Subcutaneous abdominal adipose tissue (tissue), 5 donors: ENCODE measurements around the gene ZNF689.

Experiments used
- H3K27ac ChIP-seq: one replicate; pipeline ENCODE4 v1.7.0; 2013; ENCODE audit warnings: low read depth, mild to moderate bottlenecking, inconsistent platforms, low read length, moderate library complexity
- H3K27me3 ChIP-seq, 5 donors: one replicate each; pipeline ENCODE4 v1.7.0; 2013; ENCODE audit warnings: low read length in 5 of 5, inconsistent platforms in 1 of 5; ENCODE audit not compliant: control insufficient read depth in 5 of 5, insufficient read depth in 4 of 5
- H3K36me3 ChIP-seq, 5 donors: one replicate each; pipeline ENCODE4 v1.7.0; 2013; ENCODE audit warnings: low read length in 5 of 5; ENCODE audit not compliant: control insufficient read depth in 5 of 5, insufficient read depth in 5 of 5
- H3K4me1 ChIP-seq, 5 donors: one replicate each; pipeline ENCODE4 v1.7.0; 2013; ENCODE audit warnings: low read length in 5 of 5, mild to moderate bottlenecking in 3 of 5, moderate library complexity in 1 of 5; ENCODE audit not compliant: control insufficient read depth in 5 of 5, insufficient read depth in 5 of 5
- H3K4me3 ChIP-seq, 5 donors: one replicate each; pipeline ENCODE4 v1.7.0; 2013; ENCODE audit warnings: low read length in 5 of 5, low read depth in 1 of 5
- H3K9ac ChIP-seq, 5 donors: one replicate each; pipeline ENCODE4 v1.7.0; 2013; ENCODE audit warnings: low read length in 5 of 5, mild to moderate bottlenecking in 4 of 5, moderate library complexity in 3 of 5
- H3K9me3 ChIP-seq, 5 donors: one replicate each; pipeline ENCODE4 v1.7.0; 2013; ENCODE audit warnings: low read length in 5 of 5; ENCODE audit not compliant: control insufficient read depth in 5 of 5
- donor health status: healthy.
- donor health status: healthy.
- donor health status: healthy.
- donor health status: healthy.
- donor health status: healthy.

Gene ZNF689

DNA sequence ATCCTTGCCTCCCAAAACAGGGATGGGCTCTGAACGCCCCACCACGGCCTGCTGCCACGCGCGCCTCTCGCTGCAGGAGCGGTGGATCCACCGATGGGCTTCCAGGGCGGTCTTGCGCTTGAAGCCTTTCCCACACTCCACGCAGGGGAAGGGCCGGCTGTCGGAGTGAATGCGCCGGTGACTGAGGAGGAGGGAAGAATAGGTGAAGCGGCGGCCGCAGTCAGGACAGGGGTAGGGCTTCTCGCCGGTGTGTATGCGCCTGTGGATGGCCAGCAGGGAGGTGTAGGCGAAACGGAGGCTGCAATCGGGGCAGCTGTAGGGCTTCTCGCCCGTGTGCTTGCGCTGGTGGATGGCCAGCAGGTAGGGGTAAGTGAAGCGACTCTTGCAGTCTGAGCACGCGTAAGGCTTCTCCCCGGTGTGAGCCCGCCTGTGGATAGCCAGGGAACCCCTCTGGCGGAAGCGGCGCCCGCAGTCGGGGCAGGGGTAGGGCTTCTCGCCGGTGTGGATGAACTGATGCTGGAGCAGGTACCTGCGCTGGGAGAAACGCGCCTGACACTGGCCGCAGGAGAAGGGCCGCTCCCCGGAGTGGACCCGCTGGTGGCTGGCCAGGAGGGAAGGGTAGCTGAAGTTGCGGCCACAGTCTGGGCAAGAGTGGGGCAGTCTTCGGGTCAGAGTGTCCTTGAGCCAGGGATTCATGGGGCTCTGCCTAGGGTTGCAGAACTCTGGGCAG is 27.4 kb downstream of the ZNF689 start:
- Histone ChIP-seq H3K27me3 (no peaks in the 10 kb centered on the region), H3K36me3 (peaks cover 0 to 28% (median 24%) of the 10 kb centered on the region in 5 donors), H3K9ac (no peak overlapping the region), H3K9me3 (no peaks in the 10 kb centered on the region), H3K4me1 (peaks cover 3 to 20% (median 16%) of the 10 kb centered on the region in 5 donors), H3K27ac (no peak overlapping the region), H3K4me3 (no peak overlapping the region)

DNA sequence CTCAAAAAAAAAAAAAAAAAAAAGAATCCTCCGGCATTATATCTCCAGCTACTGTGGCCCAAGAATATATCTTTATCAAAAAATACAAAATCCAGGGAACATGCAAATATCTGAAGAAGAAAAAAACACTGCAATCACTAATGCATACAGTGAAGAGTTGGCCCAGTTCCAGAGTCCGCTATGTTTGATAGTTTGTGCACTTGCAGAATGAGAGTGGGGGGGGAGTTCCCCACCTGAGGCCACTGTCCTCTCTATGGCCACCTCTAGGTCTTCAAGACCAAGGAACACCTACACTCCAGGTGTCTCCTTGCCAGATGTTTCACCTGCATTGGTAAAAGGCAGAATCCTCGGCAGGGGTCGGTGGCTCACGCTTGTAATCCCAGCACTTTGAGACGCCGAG is 28.7 kb downstream of the ZNF689 start:
- no peaks in the 10 kb centered on the region for H3K27me3 ChIP-seq
- peaks cover 3 to 20% (median 16%) of the 10 kb centered on the region in 5 donors for H3K4me1 ChIP-seq
- no peak overlapping the region for H3K9ac ChIP-seq
- H3K27ac ChIP-seq, result no peak overlapping the region
- H3K36me3 ChIP-seq, result peaks cover 0 to 34% (median 24%) of the 10 kb centered on the region in 5 donors
- no peaks in the 10 kb centered on the region for H3K9me3 ChIP-seq
- no peak overlapping the region for H3K4me3 ChIP-seq

DNA sequence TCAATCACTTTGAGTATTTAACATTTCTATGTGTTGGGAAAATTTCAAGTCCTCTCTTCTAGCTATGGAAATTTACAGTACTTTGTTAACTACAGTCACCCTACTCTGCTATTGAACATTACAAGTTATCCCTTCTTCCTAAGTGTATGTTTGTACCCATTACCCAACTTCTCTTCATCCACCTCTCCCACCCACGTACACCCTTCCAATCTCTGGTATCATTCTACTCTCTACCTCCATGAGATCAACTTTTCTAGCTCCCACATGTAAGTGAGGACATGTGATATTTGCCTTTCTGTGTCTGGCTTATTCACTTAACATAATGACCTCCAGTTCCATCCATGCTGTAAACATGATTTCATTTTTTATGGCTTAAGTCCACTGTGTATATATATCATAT is 35.5 kb downstream of the ZNF689 start:
- Histone ChIP-seq H3K9ac (no peak overlapping the region), H3K27ac (no peak overlapping the region), H3K4me1 (peaks cover 10 to 22% (median 21%) of the 10 kb centered on the region in 5 donors), H3K9me3 (no peaks in the 10 kb centered on the region), H3K36me3 (peaks cover 0 to 11% (median 3%) of the 10 kb centered on the region in 5 donors), H3K4me3 (no peak overlapping the region), H3K27me3 (no peaks in the 10 kb centered on the region)

DNA sequence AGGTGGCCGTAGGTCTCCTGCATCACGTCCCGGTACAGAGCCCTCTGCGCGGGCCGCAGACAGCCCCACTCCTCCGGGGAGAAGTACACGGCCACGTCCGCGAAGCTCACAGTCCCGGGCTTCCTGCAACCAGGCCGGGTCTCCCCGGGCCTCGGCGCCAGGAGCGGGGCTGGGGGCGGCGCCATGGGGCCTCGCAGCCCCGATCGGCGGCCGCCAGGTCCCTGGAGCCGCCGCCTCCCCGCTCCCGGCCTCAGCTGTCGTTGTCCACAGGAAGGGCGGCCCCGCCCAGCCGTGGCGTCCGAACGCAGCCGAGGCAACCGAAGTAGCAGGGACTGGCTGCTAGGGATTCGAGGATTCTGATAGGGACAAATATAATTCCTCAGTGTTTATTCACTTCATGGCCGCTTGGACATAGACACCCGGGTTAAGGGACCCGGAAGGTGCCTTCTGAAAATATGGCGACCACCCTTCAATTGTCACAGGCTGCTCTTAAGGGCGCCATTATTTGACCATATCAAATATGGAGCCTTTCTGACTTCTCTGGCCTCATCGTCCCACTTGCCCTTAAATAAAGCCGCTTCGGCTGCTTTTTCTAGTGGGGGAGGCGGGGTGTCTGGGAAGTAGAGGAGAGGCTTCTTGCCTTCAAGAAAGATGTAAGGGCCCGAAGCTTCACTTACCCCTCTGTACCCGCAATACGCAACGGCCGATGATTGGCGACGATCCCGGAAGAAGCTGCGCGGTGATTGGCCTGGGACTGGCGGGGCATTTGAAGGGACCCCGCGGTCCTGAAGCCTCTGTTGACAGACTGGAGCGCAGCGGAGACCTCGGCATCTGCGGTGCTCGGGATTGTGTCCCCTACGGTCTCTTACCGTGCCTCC is 38.5 kb downstream of the ZNF689 start, which contains the start of gene ZNF688:
TSS of gene ZNF688 (minus strand) at position 270 of the 878 bp plus-strand sequence. CDS start at position 185, 85 bp downstream.
- H3K4me3 ChIP-seq, result peak within 1 kb of the TSS; percentile 80 to 88 (median 87)
- H3K9ac ChIP-seq, result peak within 1 kb of the TSS; percentile 48 to 96 (median 92)
- H3K36me3 ChIP-seq, result peaks cover 0 to 1% (median 0%) of the 10 kb centered on the region in 5 donors
- peak within 1 kb of the TSS; percentile 89 for H3K27ac ChIP-seq
- peaks cover 10 to 27% (median 23%) of the 10 kb centered on the region in 5 donors for H3K4me1 ChIP-seq
- H3K9me3 ChIP-seq, result no peaks in the 10 kb centered on the region
- H3K27me3 ChIP-seq, result no peaks in the 10 kb centered on the region

DNA sequence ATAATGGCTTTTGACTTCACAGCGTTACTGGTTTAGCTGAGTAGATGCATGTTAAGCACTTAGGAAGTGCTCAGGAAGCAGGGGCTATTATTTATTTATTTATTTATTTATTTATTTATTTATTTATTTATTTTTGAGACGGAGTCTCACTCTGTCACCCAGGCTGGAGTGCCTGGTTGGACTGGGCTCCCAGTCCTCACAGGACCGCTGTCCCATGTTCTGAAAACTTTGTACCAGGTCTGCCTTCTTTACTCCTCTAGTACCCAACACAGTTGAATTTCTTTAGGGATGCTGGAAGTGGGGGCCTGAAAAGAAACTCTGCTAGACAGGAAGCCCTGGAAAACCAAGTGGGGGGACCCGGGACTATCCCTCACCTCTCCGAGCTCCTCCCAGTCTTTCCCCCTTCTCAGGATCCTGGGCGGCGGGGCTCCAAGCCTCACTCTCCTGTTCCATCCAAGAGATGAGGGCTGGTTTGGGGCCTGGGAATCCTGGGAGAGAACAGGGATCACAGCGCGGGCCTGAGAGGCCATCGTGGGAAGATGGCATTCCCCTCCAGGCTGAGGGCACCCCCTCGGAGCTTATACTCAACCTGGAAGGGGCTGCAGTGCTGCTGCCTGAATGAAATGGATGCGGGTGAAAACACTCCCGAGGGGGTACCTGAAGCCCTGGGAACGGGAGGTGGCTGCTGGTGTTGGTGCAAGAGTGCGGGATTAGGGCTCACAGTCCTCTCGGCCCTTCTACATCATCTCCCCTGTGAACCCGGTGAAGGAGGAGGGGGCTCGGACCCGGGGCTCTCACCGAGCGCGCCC is 39.3 kb downstream of the ZNF689 start:
- H3K36me3 ChIP-seq, result no peaks in the 10 kb centered on the region
- H3K4me3 ChIP-seq, result peak overlapping the region; percentile 80 to 88 (median 87)
- H3K4me1 ChIP-seq, result peaks cover 10 to 27% (median 23%) of the 10 kb centered on the region in 5 donors
- no peaks in the 10 kb centered on the region for H3K9me3 ChIP-seq
- H3K27ac ChIP-seq, result peak overlapping the region; percentile 89
- peak overlapping the region; percentile 48 to 96 (median 92) for H3K9ac ChIP-seq
- H3K27me3 ChIP-seq, result no peaks in the 10 kb centered on the region

DNA sequence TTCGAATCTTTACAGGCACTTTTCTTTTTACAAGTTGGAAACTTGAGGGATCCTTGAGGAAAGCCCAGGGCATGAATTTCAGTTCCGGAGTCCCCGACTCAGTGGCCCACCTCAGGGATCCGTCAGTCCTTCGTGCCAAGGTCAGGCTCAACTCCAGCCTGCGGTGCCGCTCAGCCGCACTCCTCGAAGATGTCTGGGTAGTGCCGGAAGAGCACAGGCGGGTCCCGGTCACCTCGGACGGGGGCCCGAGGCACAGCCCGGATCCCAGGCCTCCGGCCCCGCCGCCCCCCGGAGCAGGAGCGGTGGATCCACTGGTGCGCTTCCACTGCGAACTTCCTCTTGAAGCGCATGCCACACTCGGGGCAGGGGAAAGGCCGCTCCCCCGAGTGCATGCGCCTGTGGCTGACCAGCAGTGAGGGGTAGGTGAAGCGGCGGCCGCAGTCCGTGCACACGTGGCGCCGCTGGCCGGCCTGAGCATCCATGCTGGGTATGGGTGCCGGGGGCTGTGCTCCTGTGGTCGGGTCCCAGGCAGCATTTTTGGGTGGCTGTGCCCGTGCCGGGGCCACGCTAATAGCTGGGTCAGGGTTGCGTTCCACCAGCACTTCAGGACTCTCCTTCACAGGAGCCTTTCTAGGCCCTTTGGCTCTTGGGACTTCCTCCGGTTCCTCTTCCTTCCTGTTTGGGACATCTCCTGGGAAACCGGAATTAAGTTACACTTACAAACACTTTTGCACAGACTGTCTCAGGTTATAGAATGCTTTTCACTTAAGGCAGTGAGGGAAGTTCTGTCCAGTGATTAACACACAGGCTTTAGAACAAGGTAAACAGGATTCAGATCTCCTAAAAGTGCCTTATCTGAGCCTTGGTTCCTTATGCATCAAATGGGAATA is 40.2 kb downstream of the ZNF689 start:
- Histone ChIP-seq H3K4me3 (peak overlapping the region in 3 of 5 donors; percentile 0 to 24 (median 18)), H3K4me1 (peaks cover 10 to 27% (median 23%) of the 10 kb centered on the region in 5 donors), H3K9ac (peak overlapping the region in 1 of 5 donors; percentile 35), H3K36me3 (no peaks in the 10 kb centered on the region), H3K9me3 (no peaks in the 10 kb centered on the region), H3K27ac (no peak overlapping the region), H3K27me3 (no peaks in the 10 kb centered on the region)

DNA sequence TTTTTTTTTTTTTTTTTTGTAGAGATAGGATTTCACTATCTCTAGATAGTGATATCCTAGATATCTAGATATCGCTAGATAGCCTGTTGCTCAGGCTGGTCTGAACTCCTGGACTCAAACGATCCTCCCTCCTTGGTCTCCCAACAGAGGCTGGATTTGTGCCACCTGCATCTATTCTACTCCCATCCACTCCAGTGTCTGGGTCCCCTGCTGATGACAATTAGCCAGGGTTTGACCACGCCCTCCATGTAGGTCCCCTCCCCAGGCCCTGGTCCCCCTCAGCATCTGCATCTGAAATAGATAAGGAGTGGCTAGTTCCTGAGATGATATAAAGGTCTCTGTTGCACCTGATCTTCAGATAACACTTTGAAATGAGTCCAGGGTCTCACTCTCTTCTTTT is 40.9 kb downstream of the ZNF689 start:
- H3K4me3 ChIP-seq, result no peak overlapping the region
- H3K27ac ChIP-seq, result no peak overlapping the region
- no peaks in the 10 kb centered on the region for H3K36me3 ChIP-seq
- H3K4me1 ChIP-seq, result peaks cover 10 to 27% (median 23%) of the 10 kb centered on the region in 5 donors
- H3K9me3 ChIP-seq, result no peaks in the 10 kb centered on the region
- H3K27me3 ChIP-seq, result no peaks in the 10 kb centered on the region
- H3K9ac ChIP-seq, result no peak overlapping the region

DNA sequence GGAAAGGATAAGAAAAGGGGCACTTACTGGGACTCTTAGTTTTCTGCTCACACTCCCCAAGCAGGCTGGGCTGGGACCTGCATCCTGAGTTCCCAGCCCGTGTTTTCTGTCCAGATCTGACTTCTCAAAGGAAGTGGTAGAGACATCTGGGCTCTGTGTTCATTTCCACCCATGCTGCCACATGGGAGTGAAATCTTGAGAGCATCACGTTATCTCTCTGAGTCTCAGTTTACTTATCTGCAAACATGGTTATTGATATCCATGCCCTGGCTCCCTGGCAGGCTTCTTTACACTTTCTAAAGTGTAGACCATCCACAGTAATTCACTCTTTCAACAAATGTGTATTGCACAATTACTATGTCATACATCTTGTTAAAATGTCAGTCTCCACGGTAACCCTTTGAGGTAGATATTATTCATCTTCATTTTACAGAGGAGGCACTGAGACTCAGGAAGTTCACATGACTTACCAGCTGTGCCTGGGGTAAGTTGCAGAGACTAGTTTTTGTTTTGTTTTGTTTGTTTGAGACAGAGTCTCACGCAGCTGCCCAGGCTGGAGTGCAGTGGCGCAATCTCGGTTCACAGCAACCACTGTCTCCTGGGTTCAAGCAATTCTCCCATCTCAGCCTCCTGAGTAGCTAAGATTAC is 42.1 kb downstream of the ZNF689 start:
- no peak overlapping the region for H3K9ac ChIP-seq
- no peaks in the 10 kb centered on the region for H3K36me3 ChIP-seq
- no peak overlapping the region for H3K4me3 ChIP-seq
- H3K27ac ChIP-seq, result no peak overlapping the region
- peaks cover 10 to 27% (median 23%) of the 10 kb centered on the region in 5 donors for H3K4me1 ChIP-seq
- no peaks in the 10 kb centered on the region for H3K27me3 ChIP-seq
- no peaks in the 10 kb centered on the region for H3K9me3 ChIP-seq
